Measurements from ENCODE around the gene PCDH9.

Gene PCDH9

GRCh38 chr13:66992719-66993118, 237.4 kb downstream of the PCDH9 start:
- Histone ChIP-seq H3K9ac (ENCODE audit: low read length) (no peak overlapping the region), H2BK5ac (ENCODE audit: low read depth, low read length, poor library complexity) (no peak overlapping the region), H4K12ac (ENCODE audit: low read depth, low read length) (no peak overlapping the region), H3K27me3 (ENCODE audit: insufficient read depth, low read length) (no peaks in the 10 kb centered on the region), H3K4me3 (ENCODE audit: low read depth, low read length) (no peak overlapping the region), H3K18ac (ENCODE audit: low read length) (no peak overlapping the region), H3K23ac (ENCODE audit: low read length) (no peak overlapping the region), H4K91ac (ENCODE audit: low read depth, low read length) (no peak overlapping the region), H3K4me1 (ENCODE audit: control insufficient read depth in 1 of 2, insufficient read depth in 2 of 2, low read length in 2 of 2) (no peaks in the 10 kb centered on the region), H2AFZ (ENCODE audit: insufficient read depth, low read length, poor library complexity) (no peak overlapping the region), H3K79me1 (ENCODE audit: low read length) (no peaks in the 10 kb centered on the region), H2AK5ac (ENCODE audit: low read length) (no peak overlapping the region), H2BK120ac (ENCODE audit: insufficient read depth, low read length, poor library complexity) (no peak overlapping the region), H4K8ac (ENCODE audit: low read depth, low read length) (no peak overlapping the region), H3K14ac (ENCODE audit: low read length) (no peak overlapping the region), H3K27ac (ENCODE audit: low read depth, low read length) (no peak overlapping the region), H3K4ac (ENCODE audit: low read depth, low read length) (no peak overlapping the region), H2BK12ac (ENCODE audit: low read length) (no peak overlapping the region), H3K79me2 (ENCODE audit: control insufficient read depth, insufficient read depth, low read length, poor library complexity) (no peaks in the 10 kb centered on the region), H3K4me2 (ENCODE audit: low read length) (no peak overlapping the region), H3K9me3 (ENCODE audit: insufficient read depth, low read depth, low read length) (no peaks in the 10 kb centered on the region), H3K36me3 (ENCODE audit: control insufficient read depth in 1 of 2, insufficient read depth in 2 of 2, low read length in 2 of 2) (no peaks in the 10 kb centered on the region)
- no peak for DNase-seq
- WGBS (ENCODE audit: extremely low coverage, insufficient coverage, insufficient read length) = no CpG with 5 or more reads among the region's 2 CpGs

DNA sequence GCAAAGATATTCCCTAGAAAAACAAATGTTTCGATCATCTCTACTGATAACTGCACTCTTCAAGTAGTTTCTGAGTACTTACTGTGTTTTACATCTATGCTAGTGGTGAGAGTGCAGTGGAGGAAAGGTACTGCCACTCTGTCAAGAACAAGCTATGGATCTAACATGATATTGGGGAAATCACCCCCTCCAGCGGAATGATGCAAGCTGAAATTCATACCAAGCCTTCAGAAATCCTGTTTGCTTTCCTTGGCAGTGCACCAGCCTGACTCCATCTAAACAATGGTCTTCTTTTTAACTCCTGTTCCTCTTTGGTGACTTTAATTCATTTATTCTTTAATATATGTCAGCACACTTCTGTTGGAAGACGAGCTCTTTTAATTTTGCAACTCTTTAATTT, 238.0 kb downstream of the PCDH9 start:
- Histone ChIP-seq H2BK120ac (ENCODE audit: insufficient read depth, low read length, poor library complexity) (no peak overlapping the region), H3K4me2 (ENCODE audit: low read length) (no peak overlapping the region)
- DNase-seq = no peak

GRCh38 chr13:66984241-66984640, 245.9 kb downstream of the PCDH9 start:
- Histone ChIP-seq H3K9me3 (ENCODE audit: insufficient read depth, low read depth, low read length) (no peaks in the 10 kb centered on the region), H2AK5ac (ENCODE audit: low read length) (no peak overlapping the region), H3K4me3 (ENCODE audit: low read depth, low read length) (no peak overlapping the region), H2AFZ (ENCODE audit: insufficient read depth, low read length, poor library complexity) (no peak overlapping the region), H3K23ac (ENCODE audit: low read length) (no peak overlapping the region), H3K9ac (ENCODE audit: low read length) (no peak overlapping the region), H4K12ac (ENCODE audit: low read depth, low read length) (no peak overlapping the region), H3K4ac (ENCODE audit: low read depth, low read length) (no peak overlapping the region), H3K27ac (ENCODE audit: low read depth, low read length) (no peak overlapping the region), H2BK5ac (ENCODE audit: low read depth, low read length, poor library complexity) (no peak overlapping the region), H3K18ac (ENCODE audit: low read length) (no peak overlapping the region), H3K79me1 (ENCODE audit: low read length) (no peaks in the 10 kb centered on the region), H3K27me3 (ENCODE audit: insufficient read depth, low read length) (no peaks in the 10 kb centered on the region), H3K36me3 (ENCODE audit: control insufficient read depth in 1 of 2, insufficient read depth in 2 of 2, low read length in 2 of 2) (no peaks in the 10 kb centered on the region), H2BK120ac (ENCODE audit: insufficient read depth, low read length, poor library complexity) (no peak overlapping the region), H4K91ac (ENCODE audit: low read depth, low read length) (no peak overlapping the region), H4K8ac (ENCODE audit: low read depth, low read length) (no peak overlapping the region), H2BK12ac (ENCODE audit: low read length) (no peak overlapping the region), H3K14ac (ENCODE audit: low read length) (no peak overlapping the region), H3K4me2 (ENCODE audit: low read length) (no peak overlapping the region), H3K4me1 (ENCODE audit: control insufficient read depth in 1 of 2, insufficient read depth in 2 of 2, low read length in 2 of 2) (no peaks in the 10 kb centered on the region), H3K79me2 (ENCODE audit: control insufficient read depth, insufficient read depth, low read length, poor library complexity) (no peaks in the 10 kb centered on the region)
- DNase-seq = peak in 1 of 2 donors; percentile 18

More for the DNA sequence above, 238.0 kb downstream of the PCDH9 start:
- no peak overlapping the region for H2BK5ac ChIP-seq (ENCODE audit: low read depth, low read length, poor library complexity)
- no peaks in the 10 kb centered on the region for H3K4me1 ChIP-seq (ENCODE audit: control insufficient read depth in 1 of 2, insufficient read depth in 2 of 2, low read length in 2 of 2)
- no peak overlapping the region for H4K91ac ChIP-seq (ENCODE audit: low read depth, low read length)
- H3K27me3 ChIP-seq (ENCODE audit: insufficient read depth, low read length) = no peaks in the 10 kb centered on the region
- no peaks in the 10 kb centered on the region for H3K79me1 ChIP-seq (ENCODE audit: low read length)
- H3K27ac ChIP-seq (ENCODE audit: low read depth, low read length) = no peak overlapping the region
- no peak overlapping the region for H4K12ac ChIP-seq (ENCODE audit: low read depth, low read length)
- no peak overlapping the region for H4K8ac ChIP-seq (ENCODE audit: low read depth, low read length)
- H2AFZ ChIP-seq (ENCODE audit: insufficient read depth, low read length, poor library complexity) = no peak overlapping the region
- H3K14ac ChIP-seq (ENCODE audit: low read length) = no peak overlapping the region
- H3K36me3 ChIP-seq (ENCODE audit: control insufficient read depth in 1 of 2, insufficient read depth in 2 of 2, low read length in 2 of 2) = no peaks in the 10 kb centered on the region
- no peaks in the 10 kb centered on the region for H3K9me3 ChIP-seq (ENCODE audit: insufficient read depth, low read depth, low read length)
- no peak overlapping the region for H2AK5ac ChIP-seq (ENCODE audit: low read length)
- H3K23ac ChIP-seq (ENCODE audit: low read length) = no peak overlapping the region
- H3K4me3 ChIP-seq (ENCODE audit: low read depth, low read length) = no peak overlapping the region
- H3K9ac ChIP-seq (ENCODE audit: low read length) = no peak overlapping the region
- H3K79me2 ChIP-seq (ENCODE audit: control insufficient read depth, insufficient read depth, low read length, poor library complexity) = no peaks in the 10 kb centered on the region
- no peak overlapping the region for H3K18ac ChIP-seq (ENCODE audit: low read length)
- WGBS (ENCODE audit: extremely low coverage, insufficient coverage, insufficient read length) = no CpG with 5 or more reads among the region's 3 CpGs
- no peak overlapping the region for H3K4ac ChIP-seq (ENCODE audit: low read depth, low read length)
- no peak overlapping the region for H2BK12ac ChIP-seq (ENCODE audit: low read length)

- no peak overlapping the region for H3K14ac ChIP-seq (ENCODE audit: low read length)
- H3K27me3 ChIP-seq (ENCODE audit: insufficient read depth, low read length) = no peaks in the 10 kb centered on the region
- H3K9ac ChIP-seq (ENCODE audit: low read length) = no peak overlapping the region
- no peak overlapping the region for H3K18ac ChIP-seq (ENCODE audit: low read length)
- no peak overlapping the region for H3K4ac ChIP-seq (ENCODE audit: low read depth, low read length)
- H4K8ac ChIP-seq (ENCODE audit: low read depth, low read length) = no peak overlapping the region
- H3K79me2 ChIP-seq (ENCODE audit: control insufficient read depth, insufficient read depth, low read length, poor library complexity) = no peaks in the 10 kb centered on the region
- no peak overlapping the region for H3K4me2 ChIP-seq (ENCODE audit: low read length)
- no peak overlapping the region for H2AFZ ChIP-seq (ENCODE audit: insufficient read depth, low read length, poor library complexity)
- no peaks in the 10 kb centered on the region for H3K36me3 ChIP-seq (ENCODE audit: control insufficient read depth in 1 of 2, insufficient read depth in 2 of 2, low read length in 2 of 2)
- no peak overlapping the region for H4K91ac ChIP-seq (ENCODE audit: low read depth, low read length)
- no peak overlapping the region for H2BK5ac ChIP-seq (ENCODE audit: low read depth, low read length, poor library complexity)
- no peaks in the 10 kb centered on the region for H3K4me1 ChIP-seq (ENCODE audit: control insufficient read depth in 1 of 2, insufficient read depth in 2 of 2, low read length in 2 of 2)
- H4K12ac ChIP-seq (ENCODE audit: low read depth, low read length) = no peak overlapping the region
- H2BK120ac ChIP-seq (ENCODE audit: insufficient read depth, low read length, poor library complexity) = no peak overlapping the region
- H3K27ac ChIP-seq (ENCODE audit: low read depth, low read length) = no peak overlapping the region
- WGBS (ENCODE audit: extremely low coverage, insufficient coverage, insufficient read length) = no CpG with 5 or more reads among the region's 7 CpGs
- no peak overlapping the region for H3K4me3 ChIP-seq (ENCODE audit: low read depth, low read length)
- H3K9me3 ChIP-seq (ENCODE audit: insufficient read depth, low read depth, low read length) = no peaks in the 10 kb centered on the region
- no peak for DNase-seq
- H2BK12ac ChIP-seq (ENCODE audit: low read length) = no peak overlapping the region
- no peaks in the 10 kb centered on the region for H3K79me1 ChIP-seq (ENCODE audit: low read length)
- H3K23ac ChIP-seq (ENCODE audit: low read length) = no peak overlapping the region
- H2AK5ac ChIP-seq (ENCODE audit: low read length) = no peak overlapping the region
These were observed 248.2 kb downstream of the PCDH9 start for GRCh38 chr13:66981912-66982311.

All from trophoblast cell (in vitro differentiated cells and primary cell).